H1 (cell line): Measurements from ENCODE around the gene UNC119B. TPM values are rescaled to one million over a fixed set of nuclear protein-coding genes. Genes with fewer than 3 reads are reported as not detected.

Experiments
- CTCF ChIA-PET: fragments of 300-600 bp; sonication (Branson Sonifier 250); formaldehyde crosslinking; loops from one replicate; lab custom pipeline; 2021; ENCODE audit not compliant: partially characterized antibody; lab: Charles Lee
- POLR2A ChIA-PET: fragments of 300-600 bp; sonication (Branson Sonifier 250); formaldehyde crosslinking; loops from one replicate; lab custom pipeline; 2021; ENCODE audit warnings: inconsistent platforms; ENCODE audit not compliant: partially characterized antibody; lab: Charles Lee
- DNase-seq, 2 experiments: peaks; one replicate each; pipeline versions ENCODE4 v3.0.0 to v3.0.0-alpha.2; 2010 to 2022; ENCODE audit warnings: low spot score in 2 of 2, low read depth in 1 of 2, mixed read lengths in 1 of 2
- FAIRE-seq: peaks from 2 replicates; lab custom pipeline; 2011; peaks lifted over from hg19 to GRCh38; lab: Jason Lieb, UNC
- H2AFZ ChIP-seq: 2 replicates; pipeline ENCODE4 v1.8.1; 2012; ENCODE audit warnings: low read length, inconsistent platforms
- H2AK5ac ChIP-seq: 2 replicates; pipeline ENCODE4 v1.6.1; 2013; ENCODE audit warnings: low read depth, low read length
- H2BK120ac ChIP-seq: replicated peaks from 2 replicates; pipeline ENCODE3; 2013; ENCODE audit warnings: low read depth, low read length, inconsistent platforms
- H2BK12ac ChIP-seq: 2 replicates; pipeline ENCODE4 v1.6.1; 2013; ENCODE audit warnings: low read depth, low read length
- H2BK15ac ChIP-seq: 2 replicates; pipeline ENCODE4 v1.6.1; 2013; ENCODE audit warnings: low read length
- H2BK20ac ChIP-seq: 2 replicates; pipeline ENCODE4 v1.6.1; 2013; ENCODE audit warnings: low read length
- H2BK5ac ChIP-seq: 2 replicates; pipeline ENCODE4 v1.6.1; 2013; ENCODE audit warnings: low read depth, low read length
- H3K14ac ChIP-seq: 2 replicates; pipeline ENCODE4 v1.6.1; 2013; ENCODE audit warnings: inconsistent platforms; ENCODE audit not compliant: insufficient read length
- H3K18ac ChIP-seq: 2 replicates; pipeline ENCODE4 v1.6.1; 2013; ENCODE audit warnings: low read length; ENCODE audit errors: extremely low read depth
- H3K23ac ChIP-seq: 2 replicates; pipeline ENCODE4 v1.6.1; 2013; ENCODE audit warnings: inconsistent platforms; ENCODE audit not compliant: insufficient read length
- H3K23me2 ChIP-seq: 2 replicates; pipeline ENCODE4 v1.6.1; 2013; ENCODE audit warnings: low read depth, low read length
- H3K27ac ChIP-seq: 2 replicates; pipeline ENCODE4 v1.6.1; 2011; ENCODE audit warnings: low read depth, low read length, inconsistent platforms
- H3K27me3 ChIP-seq, 4 experiments: replicated peaks in 1 of 4; 1 replicate in 1 of 4; 2 replicates in 3 of 4; pipeline versions ENCODE4 v1.6.1 to v1.8.1; 2011 to 2013; ENCODE audit warnings: low read length in 3 of 4, mild to moderate bottlenecking in 3 of 4, inconsistent platforms in 2 of 4, mixed read lengths in 2 of 4, moderate library complexity in 1 of 4; ENCODE audit not compliant: control insufficient read depth in 3 of 4, insufficient read depth in 3 of 4; ENCODE audit errors: extremely low read depth in 1 of 4
- H3K36me3 ChIP-seq, 4 experiments: 2 replicates each; pipeline versions ENCODE4 v1.6.1 to v1.8.1; 2011 to 2013; ENCODE audit warnings: mild to moderate bottlenecking in 4 of 4, low read length in 3 of 4, moderate library complexity in 2 of 4, control low read depth in 1 of 4, inconsistent platforms in 1 of 4; ENCODE audit not compliant: insufficient read depth in 4 of 4, control insufficient read depth in 2 of 4
- H3K4ac ChIP-seq: replicated peaks from 2 replicates; pipeline ENCODE3; 2013; ENCODE audit warnings: low read length, low read depth, mixed read lengths, inconsistent platforms; ENCODE audit not compliant: insufficient read length
- H3K4me1 ChIP-seq, 4 experiments: replicated peaks in 1 of 4; 1 replicate in 1 of 4; 2 replicates in 3 of 4; pipeline versions ENCODE4 v1.6.1 to v1.8.1; 2011 to 2013; ENCODE audit warnings: low read length in 3 of 4, inconsistent platforms in 2 of 4, mixed read lengths in 1 of 4; ENCODE audit not compliant: insufficient read depth in 4 of 4, control insufficient read depth in 3 of 4
- H3K4me2 ChIP-seq, 2 experiments: 2 replicates each; pipeline versions ENCODE4 v1.6.1 to v1.8.1; 2011 to 2013; ENCODE audit warnings: low read depth in 2 of 2, low read length in 2 of 2, control low read depth in 1 of 2, inconsistent platforms in 1 of 2, mild to moderate bottlenecking in 1 of 2; ENCODE audit not compliant: insufficient read depth in 1 of 2
- H3K4me3 ChIP-seq, 4 experiments: fragments of 200-600, 300-600 bp in 1 of 4; sonication (generic), shearing (Covaris generic), sonication (Bioruptor Twin) in 1 of 4; 2 replicates each; pipeline versions ENCODE4 v1.5.1 to v1.8.1; 2011 to 2016; ENCODE audit warnings: low read length in 4 of 4, low read depth in 3 of 4, control low read depth in 2 of 4, inconsistent platforms in 2 of 4, mild to moderate bottlenecking in 2 of 4, mixed read lengths in 1 of 4, moderate library complexity in 1 of 4; ENCODE audit not compliant: insufficient read depth in 2 of 4; ENCODE audit errors: extremely low read depth in 1 of 4
- H3K56ac ChIP-seq: replicated peaks from 2 replicates; pipeline ENCODE3; 2013; ENCODE audit warnings: low read depth, mild to moderate bottlenecking, mixed read lengths, low read length, inconsistent platforms; ENCODE audit not compliant: insufficient read length
- H3K79me1 ChIP-seq: 2 replicates; pipeline ENCODE4 v1.6.1; 2013; ENCODE audit warnings: low read depth, low read length, control low read depth
- H3K79me2 ChIP-seq, 2 experiments: 2 replicates each; pipeline versions ENCODE4 v1.6.1 to v1.8.1; 2012 to 2013; ENCODE audit warnings: low read length in 2 of 2, mild to moderate bottlenecking in 2 of 2, inconsistent platforms in 1 of 2; ENCODE audit not compliant: insufficient read depth in 2 of 2, control insufficient read depth in 1 of 2
- H3K9ac ChIP-seq, 4 experiments: replicated peaks in 1 of 4; 1 replicate in 1 of 4; 2 replicates in 3 of 4; pipeline versions ENCODE4 v1.6.1 to v1.8.1; 2011 to 2013; ENCODE audit warnings: low read depth in 3 of 4, low read length in 3 of 4, control low read depth in 2 of 4, mild to moderate bottlenecking in 2 of 4, moderate library complexity in 2 of 4, inconsistent platforms in 1 of 4; ENCODE audit errors: extremely low read depth in 1 of 4
- H3K9me3 ChIP-seq, 2 experiments: 2 replicates each; pipeline versions ENCODE4 v1.6.1 to v1.8.1; 2012 to 2013; ENCODE audit warnings: mild to moderate bottlenecking in 2 of 2, moderate library complexity in 2 of 2, control low read depth in 1 of 2, inconsistent platforms in 1 of 2, low read depth in 1 of 2, low read length in 1 of 2, mixed read lengths in 1 of 2; ENCODE audit not compliant: insufficient read depth in 2 of 2
- H4K20me1 ChIP-seq, 2 experiments: replicated peaks in 1 of 2; 2 replicates each; pipeline versions ENCODE3 to v1.8.1; 2011 to 2013; ENCODE audit warnings: inconsistent platforms in 2 of 2, low read length in 2 of 2, mild to moderate bottlenecking in 1 of 2; ENCODE audit not compliant: insufficient read depth in 2 of 2, control insufficient read depth in 1 of 2
- H4K5ac ChIP-seq: 2 replicates; pipeline ENCODE4 v1.6.1; 2013; ENCODE audit warnings: low read length, low read depth, mixed read lengths, inconsistent platforms; ENCODE audit not compliant: insufficient read length
- H4K8ac ChIP-seq: 2 replicates; pipeline ENCODE4 v1.8.0; 2013; ENCODE audit warnings: mild to moderate bottlenecking, moderate library complexity, low read length, inconsistent platforms; ENCODE audit not compliant: insufficient read depth; ENCODE audit errors: extremely low read depth
- H4K91ac ChIP-seq: replicated peaks from 2 replicates; pipeline ENCODE3; 2013; ENCODE audit warnings: low read length, mixed read lengths, inconsistent platforms; ENCODE audit not compliant: insufficient read length
- ASH2L ChIP-seq: fragments of 200-600, 300-600 bp; sonication (generic); IDR thresholded peaks from one replicate; pipeline ENCODE4 v1.7.1; 2017; ENCODE audit warnings: low read length
- BACH1 ChIP-seq: IDR thresholded peaks from 2 replicates; pipeline ENCODE4 v1.6.1; 2012; ENCODE audit warnings: low read length, improper control_type of control experiment
- HDAC2 ChIP-seq, 2 experiments: fragments of 300-600 bp in 1 of 2; sonication (generic) in 1 of 2; IDR thresholded peaks; 2 replicates each; pipeline ENCODE4 v1.6.1; 2011 to 2012; ENCODE audit warnings: low read depth in 2 of 2, low read length in 2 of 2, mild to moderate bottlenecking in 2 of 2, moderate library complexity in 2 of 2, borderline replicate concordance in 1 of 2, inconsistent platforms in 1 of 2
- KDM1A ChIP-seq: fragments of 200-600, 300-600 bp; sonication (generic); IDR thresholded peaks from 2 replicates; pipeline ENCODE4 v1.7.1; 2016; ENCODE audit warnings: mild to moderate bottlenecking, low read length, borderline replicate concordance
- KDM4A ChIP-seq: IDR thresholded peaks from one replicate; pipeline ENCODE4 v1.7.1; 2012; ENCODE audit warnings: low read depth, mild to moderate bottlenecking, moderate library complexity, low read length, inconsistent platforms; ENCODE audit not compliant: severe bottlenecking
- POLR2A ChIP-seq, 2 experiments: IDR thresholded peaks; 1 replicate in 1 of 2; 2 replicates in 1 of 2; pipeline ENCODE4 v1.6.1; 2011; ENCODE audit warnings: low read depth in 2 of 2, low read length in 2 of 2, mild to moderate bottlenecking in 2 of 2; ENCODE audit errors: control extremely low read depth in 1 of 2
- POLR2AphosphoS5 ChIP-seq: IDR thresholded peaks from 2 replicates; pipeline ENCODE4 v1.6.1; 2011; ENCODE audit warnings: low read depth, low read length
- RBBP5 ChIP-seq: IDR thresholded peaks from 2 replicates; pipeline ENCODE4 v1.7.1; 2012; ENCODE audit warnings: low read depth, mild to moderate bottlenecking, inconsistent platforms, low read length, moderate library complexity, borderline replicate concordance
- SIN3A ChIP-seq, 2 experiments: IDR thresholded peaks in 1 of 2; conservative IDR thresholded peaks in 1 of 2; 2 replicates each; pipeline ENCODE4 v1.6.1; 2011 to 2012; ENCODE audit warnings: low read length in 2 of 2, improper control_type of control experiment in 1 of 2, low read depth in 1 of 2, mild to moderate bottlenecking in 1 of 2
- SIX5 ChIP-seq: IDR thresholded peaks from 2 replicates; pipeline ENCODE4 v1.6.1; 2011; ENCODE audit warnings: mild to moderate bottlenecking, low read depth, low read length
- SP1 ChIP-seq: IDR thresholded peaks from 2 replicates; pipeline ENCODE4 v1.6.1; 2011; ENCODE audit warnings: low read depth, low read length
- TBP ChIP-seq: IDR thresholded peaks from 2 replicates; pipeline ENCODE4 v1.6.1; 2011; ENCODE audit warnings: low read depth, low read length, improper control_type of control experiment
- TEAD4 ChIP-seq: IDR thresholded peaks from 2 replicates; pipeline ENCODE4 v1.6.1; 2012; ENCODE audit warnings: low read depth, low read length, inconsistent platforms, mixed read lengths
- WGBS, 2 experiments: shearing (Covaris generic) in 1 of 2; methylation state at CpG; one replicate each; pipeline versions ENCODE4 v1.1.6 to v1.1.7; 2013 to 2015; ENCODE audit warnings: low lambda C conversion rate in 2 of 2, mixed read lengths in 2 of 2, inconsistent platforms in 1 of 2, low coverage in 1 of 2, missing lambda C conversion rate in 1 of 2; ENCODE audit not compliant: insufficient replicate concordance in 2 of 2, insufficient coverage in 1 of 2, insufficient read length in 1 of 2; ENCODE audit errors: extremely low coverage in 1 of 2, missing lambda C conversion rate in 1 of 2; 5-methylcytosine and 5-hydroxymethylcytosine counted together
- polyA plus RNA-seq, 7 experiments: library from polyadenylated mRNA; depleted of rRNA in 3 of 7; stranded (reverse) in 5 of 7; unstranded in 2 of 7; fragments of >200 nt in 5 of 7; fragments of 200-250 nt in 2 of 7; gene quantifications; 1 replicate in 5 of 7; 2 replicates in 1 of 7; 4 replicates in 1 of 7; pipeline versions ENCODE4 v1.2.1 to v1.2.3, GENCODE V29; 2011 to 2013; ENCODE audit warnings: missing spikeins in 2 of 7, mixed read lengths in 2 of 7
- total RNA-seq: library from RNA; stranded (reverse); fragmentation: NEBNext Ultra II Directional; extraction: Animal tissue kit (Norgen Biotek cat#: 25700); gene quantifications from 2 replicates; pipeline ENCODE4 v1.2.1, GENCODE V29; 2021

UNC119B gene
- total and polyA plus RNA-seq, 2 of the 8 experiments (the other 6 are each of a cell fraction or from before 2014, with no cell fraction given), result 40.5 to 50.1 TPM

- peak overlapping the region; percentile 87 for H3K27ac ChIP-seq
- 2% methylated on average over 31 of the region's 46 CpGs; no CpG with 5 or more reads in 1 of the 2 experiments for WGBS, 2 experiments
- TF ChIP-seq ASH2L, result peak; percentile 14
- TF ChIP-seq SIN3A (conservative IDR thresholded peaks at IDR 0.05 in 1 of 2, IDR thresholded peaks at IDR 0.05 in 1 of 2; ENCODE audit: low read depth in 1 of 2, low read length in 2 of 2), result peak in 1 of 2 experiments; percentile 28; a peak in 1 of 4 replicates
- peak; percentile 83 for TF ChIP-seq KDM1A
- no peak for TF ChIP-seq HDAC2 (IDR thresholded peaks at IDR 0.05; ENCODE audit: borderline replicate concordance in 1 of 2, low read depth in 2 of 2, low read length in 2 of 2)
- TF ChIP-seq TEAD4, result no peak
- peak; percentile 64; the same call in 1 of the 2 replicates for TF ChIP-seq SP1
- TF ChIP-seq POLR2AphosphoS5, result peak; percentile 65
- peak; percentile 20 to 53 for TF ChIP-seq POLR2A (IDR thresholded peaks at IDR 0.05; ENCODE audit: control extremely low read depth in 1 of 2, low read depth in 2 of 2, low read length in 2 of 2)
- 0 out of 2 replicates have a peak, but pooled peaks have one; percentile 19 for TF ChIP-seq BACH1
- TF ChIP-seq KDM4A, result peak; percentile 71
- TF ChIP-seq SIX5, result no peak
- peak; percentile 81 for TF ChIP-seq TBP
- peak; percentile 28; the same call in 1 of the 2 replicates for TF ChIP-seq RBBP5
These were observed 24.0 kb upstream of the UNC119B start for GRCh38 chr12:120686151-120686689.

More at GRCh38 chr12:120686151-120686689, 24.0 kb upstream of the UNC119B start:
- CTCF ChIA-PET, result interaction anchor here (10.4 kb wide), 1 partner anchor 39 kb away, joined by 87 read pairs; no protein-coding TSS in a partner anchor
- Histone ChIP-seq H2BK5ac (peak overlapping the region; percentile 96), H2BK120ac (peak overlapping the region; percentile 55), H3K79me1 (peaks cover 4% of the 10 kb centered on the region; the same call in 1 of the 2 replicates), H3K4me3 (peak overlapping the region; percentile 74 to 93 (median 90)), H3K9me3 (no peaks in the 10 kb centered on the region), H3K23me2 (peaks cover 16% of the 10 kb centered on the region), H4K91ac (peak overlapping the region; percentile 99), H4K8ac (peak overlapping the region; percentile 97), H4K5ac (peak overlapping the region; percentile 98), H3K36me3 (no peaks in the 10 kb centered on the region), H2AFZ (peak overlapping the region; percentile 93), H2BK20ac (no peak overlapping the region), H3K27me3 (no peaks in the 10 kb centered on the region), H3K9ac (peak overlapping the region; percentile 52 to 86 (median 83)), H3K4me2 (peak overlapping the region; percentile 72 to 82), H3K79me2 (peaks cover 38 to 42% of the 10 kb centered on the region in 2 experiments), H3K14ac (no peak overlapping the region), H3K56ac (peak overlapping the region; percentile 95), H2BK12ac (no peak overlapping the region), H3K4ac (peak overlapping the region; percentile 24), H3K18ac (peak overlapping the region; percentile 97), H3K23ac (no peak overlapping the region), H2AK5ac (no peak overlapping the region), H2BK15ac (no peak overlapping the region), H3K4me1 (peaks cover 2 to 15% (median 4%) of the 10 kb centered on the region in 4 experiments; a peak in 5 of 7 replicates), H4K20me1 (peaks cover 12 to 15% of the 10 kb centered on the region in 2 experiments)
- POLR2A ChIA-PET, result interaction anchor here (0.9 to 2.5 kb wide), 6 partner anchors 18 to 157 kb away, joined by 3 to 15 read pairs (median 6); partner anchors contain the start of genes COQ5 and POP5
- DNase-seq (peak; percentile 90 to 95), FAIRE-seq (no peak)
